ENCODE data around the gene POFUT2.
"Not testable (repeated sequence)": the region's sequence is repeated elsewhere in the genome, so short reads cannot be mapped to it uniquely, and the experiment has no call there.

POFUT2 gene

DNA sequence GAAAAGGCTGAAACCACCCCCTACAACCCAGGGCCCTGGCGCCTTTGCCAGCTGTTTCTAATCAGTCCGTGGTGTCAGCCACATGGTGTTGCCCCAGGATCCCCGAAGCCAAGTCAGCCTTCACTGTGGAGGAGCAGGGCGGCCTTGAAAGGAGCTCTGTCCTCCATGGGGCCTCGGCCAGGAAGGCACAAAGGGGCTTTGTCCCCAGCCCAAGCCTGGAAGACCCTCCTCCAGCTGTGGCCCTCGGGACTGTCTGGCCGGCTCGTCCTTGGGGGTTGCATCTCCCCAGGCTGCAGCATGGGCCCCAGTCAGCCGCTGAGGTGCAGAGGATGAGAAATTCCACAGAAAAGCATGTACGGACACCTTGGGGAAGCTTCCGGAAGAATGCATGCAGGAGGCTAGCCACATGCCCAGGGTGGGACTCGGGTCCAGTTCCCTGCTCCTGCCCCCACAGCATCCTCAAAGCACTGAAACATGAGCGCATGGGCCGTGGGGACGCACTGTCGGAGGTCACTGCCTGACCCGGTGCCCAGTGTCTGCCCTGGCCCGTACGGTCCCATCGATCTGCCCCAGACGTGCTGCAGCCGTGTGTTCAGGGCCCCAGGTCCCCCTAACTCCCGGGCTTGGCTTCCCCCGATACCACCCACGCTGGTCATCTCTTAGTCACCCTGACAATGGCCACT, 38.6 kb upstream of the POFUT2 start:
- no peak for DNase-seq (ENCODE audit: low read depth in 2 of 2, low spot score in 1 of 2)

DNA sequence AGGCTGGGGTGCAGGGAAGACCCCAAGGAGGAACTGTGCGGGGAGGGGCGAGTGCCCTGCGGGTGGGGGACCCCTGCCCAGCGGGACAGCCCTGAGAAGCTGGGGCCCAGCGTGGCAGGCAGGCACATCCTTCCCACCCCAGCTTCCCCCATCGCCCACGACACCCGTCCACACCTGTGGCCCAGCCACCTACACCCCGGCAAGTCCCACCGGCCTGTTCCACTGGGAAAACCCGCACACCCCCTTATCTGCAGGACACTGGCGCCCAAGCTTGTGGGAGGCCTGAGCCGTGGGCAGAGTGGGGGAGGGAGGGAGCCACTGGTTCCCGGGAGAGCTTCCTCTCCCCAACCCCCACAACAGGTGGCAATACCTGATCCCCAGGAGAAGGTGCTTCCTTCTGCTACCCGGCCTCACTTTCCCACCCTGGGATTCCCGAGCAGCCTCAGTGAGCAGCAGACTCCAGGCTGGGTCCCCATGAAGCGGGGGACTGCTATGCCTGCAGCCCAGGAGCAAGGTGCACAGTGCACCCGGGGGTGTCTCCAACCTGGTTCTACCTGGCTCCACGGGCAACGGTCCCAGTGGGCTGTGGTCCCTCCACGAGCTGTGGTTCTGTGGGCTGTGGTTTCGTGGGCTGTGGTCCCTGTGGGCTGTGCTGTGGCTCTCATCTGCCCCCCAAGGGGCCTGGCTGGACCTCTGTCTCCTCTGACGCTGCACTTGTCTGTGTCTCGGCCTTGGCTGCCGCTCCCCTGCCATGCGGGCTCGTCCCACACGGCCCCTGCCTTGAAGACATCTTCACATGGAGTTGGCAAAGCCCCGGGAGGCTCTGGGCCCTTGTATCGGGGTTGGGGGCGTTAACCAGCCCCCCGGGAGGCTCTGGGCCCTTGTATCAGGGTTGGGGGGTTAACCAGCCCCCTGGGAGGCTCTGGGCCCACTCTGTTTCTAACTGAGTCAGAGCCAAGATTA, 37.8 kb upstream of the POFUT2 start:
- DNase-seq (ENCODE audit: low read depth in 2 of 2, low spot score in 1 of 2) = no peak

- DNase-seq (ENCODE audit: low read depth in 2 of 2, low spot score in 1 of 2) = no peak
These were observed 37.0 kb upstream of the POFUT2 start for GRCh38 chr21:45324489-45325205.

GRCh38 chr21:45323487-45324311, 36.0 kb upstream of the POFUT2 start:
- DNase-seq (ENCODE audit: low read depth in 2 of 2, low spot score in 1 of 2) = no peak

- no peak for DNase-seq (ENCODE audit: low read depth in 2 of 2, low spot score in 1 of 2)
These were observed 35.3 kb upstream of the POFUT2 start for GRCh38 chr21:45322960-45323461.

DNA sequence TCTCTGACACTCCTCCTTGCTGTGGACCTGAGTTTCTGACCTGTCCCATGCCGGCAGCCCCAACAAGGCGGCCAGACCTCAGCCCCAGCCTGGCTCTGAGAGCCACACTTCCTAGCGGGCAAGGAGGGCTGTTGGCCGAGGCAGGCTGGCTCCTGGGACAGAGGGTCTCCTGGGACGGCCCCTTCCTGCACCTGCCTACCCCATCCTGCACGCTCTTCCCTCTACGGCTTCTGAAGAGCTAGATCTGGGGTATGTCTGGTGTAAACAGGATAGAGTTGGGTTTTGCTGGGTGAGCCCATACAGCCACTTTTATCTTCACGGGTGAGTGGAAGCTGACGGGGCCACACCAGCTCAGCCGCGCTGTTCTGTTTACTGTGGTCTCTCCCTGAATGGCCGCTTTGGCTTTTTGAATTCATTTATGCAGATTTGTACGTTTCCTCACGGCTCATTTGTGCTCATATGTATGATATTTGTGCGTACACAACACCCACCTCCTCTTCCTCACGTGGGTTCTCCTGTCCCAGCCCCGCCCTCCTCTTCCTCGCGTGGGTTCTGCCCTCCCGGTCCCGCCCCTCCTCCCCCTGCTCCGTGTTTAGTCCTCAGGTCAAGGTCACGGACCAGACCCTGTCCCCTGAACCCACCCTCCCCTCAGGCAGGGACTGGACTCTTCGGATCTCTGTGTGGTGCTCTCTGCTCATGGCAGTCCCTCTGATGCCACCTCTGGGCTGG, 34.7 kb upstream of the POFUT2 start:
- DNase-seq (ENCODE audit: low read depth in 2 of 2, low spot score in 1 of 2) = no peak

GRCh38 chr21:45320261-45321025, 32.7 kb upstream of the POFUT2 start:
- DNase-seq (ENCODE audit: low read depth in 2 of 2, low spot score in 1 of 2) = no peak

- DNase-seq (ENCODE audit: low read depth in 2 of 2, low spot score in 1 of 2) = no peak
These were observed 31.9 kb upstream of the POFUT2 start for GRCh38 chr21:45319461-45320211.

- DNase-seq (ENCODE audit: low read depth in 2 of 2, low spot score in 1 of 2) = no peak
These were observed 31.1 kb upstream of the POFUT2 start for GRCh38 chr21:45318556-45319404.

GRCh38 chr21:45318146-45318555, 30.5 kb upstream of the POFUT2 start:
- DNase-seq (ENCODE audit: low read depth in 2 of 2, low spot score in 1 of 2) = no peak

DNA sequence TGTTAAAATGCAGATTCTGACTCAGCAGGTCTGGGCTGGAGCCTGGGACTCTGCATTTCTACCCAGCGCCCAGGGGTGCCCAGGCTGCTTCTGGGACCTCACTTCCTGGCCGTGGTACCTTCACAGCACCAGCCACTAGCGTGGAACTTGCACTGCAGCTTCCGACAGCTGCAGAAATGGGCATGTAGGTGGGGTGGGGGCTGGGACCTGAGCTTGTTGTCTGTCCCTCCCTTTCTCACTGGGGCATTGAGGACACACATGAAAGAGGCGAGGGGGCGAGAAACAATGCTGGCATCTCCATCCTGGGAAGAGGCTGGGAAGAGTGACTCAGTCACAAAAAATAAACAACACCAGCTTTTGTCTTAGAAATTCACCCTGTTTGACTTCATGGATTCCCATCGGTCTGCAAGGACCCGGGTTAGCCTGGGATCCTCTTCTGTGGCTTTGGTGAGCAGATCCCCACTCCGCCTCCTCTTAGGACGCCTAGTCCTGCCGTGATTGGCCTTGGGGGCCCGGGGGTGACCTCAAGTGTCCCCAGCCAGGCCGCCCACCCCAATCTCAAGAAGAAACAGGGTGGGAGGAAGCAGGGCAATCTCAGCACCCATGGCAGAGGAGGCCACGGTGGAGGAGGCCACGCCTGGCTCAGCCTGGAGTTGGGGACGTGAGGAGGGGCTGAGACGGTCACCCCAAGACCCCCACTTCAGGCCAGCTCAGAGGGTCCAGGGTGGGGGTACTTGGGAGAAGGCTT, 29.9 kb upstream of the POFUT2 start:
- DNase-seq (ENCODE audit: low read depth in 2 of 2, low spot score in 1 of 2) = no peak

DNA sequence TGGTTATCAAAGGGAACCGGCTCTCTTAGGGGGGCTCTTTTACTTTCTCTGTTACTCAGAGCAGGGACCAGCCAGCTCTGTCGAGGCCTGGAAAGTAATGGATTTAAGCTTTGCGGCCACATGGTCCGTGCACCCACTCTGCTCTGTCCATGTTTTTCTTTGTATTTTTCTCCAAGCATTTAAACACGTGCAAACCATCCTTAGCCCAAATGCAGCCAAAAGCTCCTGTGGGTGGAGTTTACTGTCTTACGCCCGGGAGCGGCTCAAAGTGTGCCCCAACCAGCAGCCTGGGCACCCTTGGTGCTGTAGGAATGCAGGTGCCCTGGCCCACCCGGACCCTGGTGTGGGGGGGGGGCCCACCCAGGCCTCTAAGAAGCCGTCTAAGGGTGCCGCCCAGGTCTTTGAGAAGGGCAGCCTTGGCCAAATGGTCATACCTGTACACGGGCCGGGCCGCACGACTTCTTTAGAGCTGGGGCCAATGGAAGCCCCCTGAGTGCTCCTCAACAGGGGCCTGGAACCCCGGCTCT, 29.2 kb upstream of the POFUT2 start:
- no peak for DNase-seq (ENCODE audit: low read depth in 2 of 2, low spot score in 1 of 2)

DNA sequence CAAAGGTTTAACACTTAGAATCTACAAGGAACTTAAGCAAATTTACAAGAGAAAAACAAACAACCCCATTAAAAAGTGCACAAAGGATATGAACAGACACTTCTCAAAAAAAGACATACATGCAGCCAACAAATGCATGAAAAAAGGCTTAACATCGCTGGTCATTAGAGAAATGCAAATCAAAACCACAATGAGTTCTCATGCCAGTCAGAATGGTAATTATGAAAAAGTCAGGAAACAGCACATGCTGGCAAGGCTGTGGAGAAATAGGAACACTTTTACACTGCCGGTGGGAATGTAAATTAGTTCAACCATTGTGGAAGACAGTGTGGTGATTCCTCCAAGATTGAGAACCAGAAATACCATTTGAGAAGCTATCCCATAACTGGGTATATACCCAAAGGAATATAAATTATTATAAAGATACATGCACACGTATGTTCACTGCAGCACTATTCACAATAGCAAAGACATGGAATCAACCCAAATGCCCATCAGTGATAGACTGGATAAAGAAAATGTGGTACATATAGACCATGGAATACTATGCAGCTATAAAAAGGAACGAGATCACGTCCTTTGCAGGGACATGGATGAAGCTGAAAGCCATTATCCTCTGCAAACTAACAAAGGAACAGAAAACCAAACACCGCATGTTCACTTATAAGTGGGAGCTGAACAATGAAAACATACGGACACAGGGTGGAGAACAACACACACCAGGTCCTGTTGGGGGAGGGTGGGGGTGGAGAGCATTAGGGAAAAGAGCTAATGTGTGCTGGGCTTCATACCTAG, 28.2 kb upstream of the POFUT2 start:
- DNase-seq (ENCODE audit: low read depth in 2 of 2, low spot score in 1 of 2) = not testable (repeated sequence)

GRCh38 chr21:45313682-45314081, 26.0 kb upstream of the POFUT2 start:
- DNase-seq (ENCODE audit: low read depth in 2 of 2, low spot score in 1 of 2) = no peak

DNA sequence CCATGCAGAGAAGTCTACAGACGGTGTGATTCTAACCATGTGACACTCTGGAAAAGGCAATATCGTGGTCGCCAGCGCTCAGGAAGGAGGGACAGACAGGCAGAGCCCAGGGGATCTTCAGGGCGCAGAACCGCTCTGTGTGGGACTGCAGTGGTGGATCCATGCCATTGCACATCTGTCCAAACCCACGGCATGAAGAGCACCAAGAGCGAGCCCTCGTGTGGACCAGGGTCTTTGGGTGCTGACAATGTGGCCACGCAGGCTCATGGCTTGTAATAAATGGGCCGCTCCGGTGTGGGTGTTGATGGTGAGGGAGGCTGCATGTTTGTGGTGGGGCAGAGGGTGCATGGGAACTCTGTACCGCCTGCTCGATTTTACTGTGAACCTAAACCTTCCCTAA, 25.3 kb upstream of the POFUT2 start:
- no peak for DNase-seq (ENCODE audit: low read depth in 2 of 2, low spot score in 1 of 2)

DNA sequence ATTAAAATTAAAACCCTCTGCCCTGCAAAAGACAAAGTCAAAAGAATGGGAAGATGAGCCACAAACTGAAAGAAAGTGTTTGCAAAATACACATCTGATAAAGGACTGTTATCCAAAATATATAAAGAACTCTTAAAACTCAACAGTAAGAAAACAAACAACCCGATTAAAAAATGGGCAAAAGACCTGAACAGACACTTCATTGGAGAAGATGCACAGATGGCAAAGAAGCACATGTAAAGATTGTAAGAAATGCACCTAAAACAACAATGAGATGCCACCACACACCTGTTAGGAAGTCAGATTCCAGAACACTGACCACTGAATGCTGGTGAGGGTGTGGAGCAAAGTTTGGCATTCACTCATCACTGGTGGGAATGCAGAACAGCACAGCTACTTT, 24.6 kb upstream of the POFUT2 start:
- DNase-seq (ENCODE audit: low read depth in 2 of 2, low spot score in 1 of 2) = no peak

All from stimulated activated CD8-positive, alpha-beta memory T cell treated with anti-CD3 and anti-CD28 coated beads, Interleukin-4, amount 100 ng/mL, for 1 hour (primary cell).